Measurements from ENCODE around the gene EYS. TPM values are rescaled to one million over a fixed set of nuclear protein-coding genes. Genes with fewer than 3 reads are reported as not detected.

Gene EYS
- total RNA-seq, 1 donor from 2014 or later: not detected

DNA sequence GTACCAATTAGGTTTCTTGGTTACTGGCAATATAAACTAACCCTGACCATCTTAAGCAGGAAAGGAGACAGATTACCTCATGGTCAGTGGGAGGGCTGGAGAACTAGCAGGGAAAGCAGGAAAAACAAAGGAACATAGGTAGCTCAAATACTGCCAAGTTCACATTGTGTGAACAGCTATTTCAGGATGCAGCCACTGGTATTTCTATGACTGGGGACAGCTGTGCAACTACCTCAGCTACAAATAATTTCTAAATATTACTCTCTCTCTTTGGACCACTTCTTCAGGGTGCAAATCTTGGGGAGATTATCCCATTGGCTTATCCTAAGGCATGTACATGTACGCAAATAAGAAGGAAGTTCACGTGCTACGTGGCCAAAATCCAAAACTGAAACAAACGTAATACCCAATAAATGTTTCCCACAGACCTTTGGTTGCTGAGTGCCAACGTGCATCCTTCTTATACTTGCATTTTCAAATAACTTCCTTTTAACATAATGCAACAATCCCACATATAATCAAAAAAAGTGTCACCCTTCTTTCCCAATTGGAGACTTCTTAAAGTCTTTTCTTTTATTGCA lies 1890.5 kb downstream of the EYS start:
- Mint-ChIP-seq H3K27me3 (ENCODE audit: unreplicated experiment) (peaks cover 25% of the 10 kb centered on the region), H3K4me3 (ENCODE audit: unreplicated experiment) (no peak overlapping the region), H3K9me3 (ENCODE audit: unreplicated experiment) (no peaks in the 10 kb centered on the region), H3K27ac (ENCODE audit: unreplicated experiment) (no peak overlapping the region), H3K4me1 (ENCODE audit: unreplicated experiment) (no peaks in the 10 kb centered on the region), H3K36me3 (ENCODE audit: unreplicated experiment) (no peaks in the 10 kb centered on the region)
- TF ChIP-seq, protein P1, sequence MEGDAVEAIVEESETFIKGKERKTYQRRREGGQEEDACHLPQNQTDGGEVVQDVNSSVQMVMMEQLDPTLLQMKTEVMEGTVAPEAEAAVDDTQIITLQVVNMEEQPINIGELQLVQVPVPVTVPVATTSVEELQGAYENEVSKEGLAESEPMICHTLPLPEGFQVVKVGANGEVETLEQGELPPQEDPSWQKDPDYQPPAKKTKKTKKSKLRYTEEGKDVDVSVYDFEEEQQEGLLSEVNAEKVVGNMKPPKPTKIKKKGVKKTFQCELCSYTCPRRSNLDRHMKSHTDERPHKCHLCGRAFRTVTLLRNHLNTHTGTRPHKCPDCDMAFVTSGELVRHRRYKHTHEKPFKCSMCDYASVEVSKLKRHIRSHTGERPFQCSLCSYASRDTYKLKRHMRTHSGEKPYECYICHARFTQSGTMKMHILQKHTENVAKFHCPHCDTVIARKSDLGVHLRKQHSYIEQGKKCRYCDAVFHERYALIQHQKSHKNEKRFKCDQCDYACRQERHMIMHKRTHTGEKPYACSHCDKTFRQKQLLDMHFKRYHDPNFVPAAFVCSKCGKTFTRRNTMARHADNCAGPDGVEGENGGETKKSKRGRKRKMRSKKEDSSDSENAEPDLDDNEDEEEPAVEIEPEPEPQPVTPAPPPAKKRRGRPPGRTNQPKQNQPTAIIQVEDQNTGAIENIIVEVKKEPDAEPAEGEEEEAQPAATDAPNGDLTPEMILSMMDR (IDR thresholded peaks at IDR 0.05): no peak
- no peak for DNase-seq (ENCODE audit: extremely low spot score, unreplicated experiment)

DNA sequence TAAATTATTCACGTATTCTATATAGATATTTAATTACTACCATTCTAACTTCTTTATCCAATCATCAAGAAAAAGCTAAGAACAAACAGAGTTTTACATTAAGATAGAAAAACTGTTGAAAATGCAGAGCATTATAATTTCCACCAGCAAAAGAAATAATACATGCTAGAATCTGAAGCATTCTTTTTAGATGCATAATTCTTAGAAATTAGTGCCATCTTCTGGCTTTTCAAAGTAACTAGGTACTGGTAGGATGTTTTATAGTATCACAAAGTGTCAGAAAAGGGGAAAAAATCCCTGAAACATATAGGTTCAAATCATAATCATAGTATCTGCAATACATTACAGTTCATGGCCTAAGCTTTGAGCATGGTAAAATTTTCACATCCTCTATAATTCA lies 1892.6 kb downstream of the EYS start:
- no peak overlapping the region for H3K4me3 Mint-ChIP-seq (ENCODE audit: unreplicated experiment)
- DNase-seq (ENCODE audit: extremely low spot score, unreplicated experiment): no peak
- H3K27ac Mint-ChIP-seq (ENCODE audit: unreplicated experiment): no peak overlapping the region
- no peaks in the 10 kb centered on the region for H3K4me1 Mint-ChIP-seq (ENCODE audit: unreplicated experiment)
- no peaks in the 10 kb centered on the region for H3K9me3 Mint-ChIP-seq (ENCODE audit: unreplicated experiment)
- peaks cover 19% of the 10 kb centered on the region for H3K27me3 Mint-ChIP-seq (ENCODE audit: unreplicated experiment)
- TF ChIP-seq, protein P1 (IDR thresholded peaks at IDR 0.05): no peak
- H3K36me3 Mint-ChIP-seq (ENCODE audit: unreplicated experiment): no peaks in the 10 kb centered on the region

DNA sequence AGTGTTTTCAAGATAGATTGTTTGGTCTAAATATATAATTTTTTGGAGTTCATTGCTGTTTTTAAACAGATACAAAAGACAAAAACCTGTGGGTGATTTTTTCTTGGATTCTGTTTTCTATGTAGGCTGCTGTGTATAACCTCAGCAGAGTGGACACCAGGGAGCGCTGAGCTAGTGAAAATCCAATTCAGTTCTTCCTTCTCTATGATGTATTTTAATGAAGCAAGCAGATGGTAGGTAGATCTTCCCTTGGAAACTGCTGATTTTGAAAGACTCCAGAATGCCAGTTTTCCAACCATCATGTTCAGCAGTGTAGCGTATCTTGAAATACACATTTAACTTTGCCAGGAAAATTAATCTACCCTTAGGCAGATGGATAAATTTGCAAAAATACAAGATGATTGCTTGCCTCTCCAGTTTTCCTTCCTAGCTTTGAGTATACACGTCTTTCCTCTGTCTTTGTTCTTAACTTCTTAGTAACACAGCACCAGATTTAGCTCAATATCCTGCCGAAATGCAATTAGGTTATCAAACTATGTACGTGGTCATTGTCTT lies 1893.4 kb downstream of the EYS start:
- Mint-ChIP-seq H3K9me3 (ENCODE audit: unreplicated experiment) (no peaks in the 10 kb centered on the region), H3K27me3 (ENCODE audit: unreplicated experiment) (peaks cover 12% of the 10 kb centered on the region), H3K4me1 (ENCODE audit: unreplicated experiment) (no peaks in the 10 kb centered on the region), H3K27ac (ENCODE audit: unreplicated experiment) (no peak overlapping the region), H3K4me3 (ENCODE audit: unreplicated experiment) (no peak overlapping the region), H3K36me3 (ENCODE audit: unreplicated experiment) (no peaks in the 10 kb centered on the region)
- DNase-seq (ENCODE audit: extremely low spot score, unreplicated experiment): no peak
- TF ChIP-seq, protein P1 (IDR thresholded peaks at IDR 0.05): no peak

DNA sequence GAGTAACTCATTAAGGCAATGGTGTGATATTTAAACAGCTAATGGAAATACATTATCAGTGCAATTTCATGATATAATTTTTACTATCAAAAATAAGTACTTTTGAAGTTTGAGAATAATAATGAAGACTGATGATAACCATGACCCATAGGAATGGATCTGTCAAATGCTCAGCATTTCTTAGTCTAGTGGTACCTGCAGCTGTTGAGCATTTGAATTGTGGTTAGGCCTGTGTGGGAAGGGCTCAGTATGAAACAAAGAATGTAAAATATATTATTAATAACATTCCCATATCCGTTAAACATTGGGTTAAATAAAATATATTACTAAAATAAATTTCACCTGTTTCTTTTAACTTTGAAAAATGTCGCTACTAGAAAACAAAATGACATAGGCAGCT lies 1898.5 kb downstream of the EYS start:
- no peaks in the 10 kb centered on the region for H3K9me3 Mint-ChIP-seq (ENCODE audit: unreplicated experiment)
- H3K36me3 Mint-ChIP-seq (ENCODE audit: unreplicated experiment): no peaks in the 10 kb centered on the region
- DNase-seq (ENCODE audit: extremely low spot score, unreplicated experiment): no peak
- H3K27ac Mint-ChIP-seq (ENCODE audit: unreplicated experiment): no peak overlapping the region
- H3K27me3 Mint-ChIP-seq (ENCODE audit: unreplicated experiment): peaks cover 2% of the 10 kb centered on the region
- TF ChIP-seq, protein P1 (IDR thresholded peaks at IDR 0.05): no peak
- H3K4me1 Mint-ChIP-seq (ENCODE audit: unreplicated experiment): peaks cover 25% of the 10 kb centered on the region
- no peak overlapping the region for H3K4me3 Mint-ChIP-seq (ENCODE audit: unreplicated experiment)

DNA sequence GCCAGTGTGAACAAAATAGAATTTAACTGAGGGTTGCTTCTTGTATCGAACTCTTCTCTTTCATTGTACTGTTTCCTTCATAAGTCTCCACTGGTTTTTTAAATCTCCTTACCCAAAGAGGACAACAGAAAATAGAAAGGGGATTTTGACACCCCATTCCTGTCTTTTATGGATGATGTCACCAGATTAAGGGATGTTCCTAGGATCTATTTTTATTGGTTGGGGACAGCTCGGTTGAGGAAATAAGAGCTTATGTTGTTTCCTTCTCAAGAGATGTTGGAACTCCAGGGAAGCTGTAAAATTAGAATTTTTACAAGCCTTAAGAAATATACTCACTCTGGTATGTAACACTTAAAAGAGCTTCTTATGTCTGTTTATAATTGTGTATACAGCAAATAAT lies 1900.0 kb downstream of the EYS start:
- H3K4me3 Mint-ChIP-seq (ENCODE audit: unreplicated experiment): no peak overlapping the region
- no peaks in the 10 kb centered on the region for H3K9me3 Mint-ChIP-seq (ENCODE audit: unreplicated experiment)
- TF ChIP-seq, protein P1 (IDR thresholded peaks at IDR 0.05): no peak
- peaks cover 2% of the 10 kb centered on the region for H3K27me3 Mint-ChIP-seq (ENCODE audit: unreplicated experiment)
- peaks cover 25% of the 10 kb centered on the region for H3K4me1 Mint-ChIP-seq (ENCODE audit: unreplicated experiment)
- no peaks in the 10 kb centered on the region for H3K36me3 Mint-ChIP-seq (ENCODE audit: unreplicated experiment)
- H3K27ac Mint-ChIP-seq (ENCODE audit: unreplicated experiment): no peak overlapping the region
- no peak for DNase-seq (ENCODE audit: extremely low spot score, unreplicated experiment)
